Inflammatory macrophage (primary cell): ENCODE measurements around the gene SYT10.
"Not testable (repeated sequence)": the region's sequence is repeated elsewhere in the genome, so short reads cannot be mapped to it uniquely, and the experiment has no call there.

Source experiments
- DNase-seq, 2 donors: peaks; one replicate each; pipeline ENCODE4 v3.0.0-alpha.2; 2020 to 2022

SYT10 gene

DNA sequence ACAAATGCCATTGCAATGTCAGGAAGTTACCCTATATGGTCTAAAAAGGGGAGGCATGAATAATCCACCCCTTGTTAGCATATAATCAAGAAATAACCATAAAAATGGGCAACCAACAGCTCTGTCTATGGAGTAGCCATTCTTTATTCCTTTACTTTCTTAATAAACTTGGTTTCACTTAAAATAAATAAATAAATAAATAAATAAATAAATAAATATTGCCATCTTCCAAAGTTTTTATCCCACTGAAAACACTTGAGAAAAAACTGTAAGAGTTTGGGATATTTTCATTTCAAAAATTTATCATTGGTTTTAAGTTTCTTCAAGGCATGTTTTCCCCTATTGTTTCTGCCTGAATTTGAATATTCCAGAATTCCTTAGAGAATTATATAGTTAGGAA lies 89.8 kb downstream of the SYT10 start:
- no peak for DNase-seq

DNA sequence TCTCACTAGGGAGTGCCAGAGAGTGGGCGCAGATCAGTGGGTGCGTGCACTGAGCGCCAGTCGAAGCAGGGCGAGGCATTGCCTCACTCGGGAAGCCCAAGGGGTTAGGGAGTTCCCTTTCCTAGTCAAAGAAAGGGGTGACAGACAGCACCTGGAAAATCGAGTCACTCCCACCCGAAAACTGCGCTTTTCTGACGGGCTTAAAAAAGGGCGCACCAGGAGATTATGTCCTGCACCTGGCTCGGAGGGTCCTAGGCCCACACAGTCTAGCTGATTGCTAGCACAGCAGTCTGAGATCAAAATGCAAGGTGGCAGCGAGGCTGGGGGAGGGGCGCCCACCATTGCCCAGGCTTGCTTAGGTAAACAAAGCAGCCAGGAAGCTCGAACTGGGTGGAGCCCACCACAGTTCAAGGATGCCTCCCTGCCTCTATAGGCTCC lies 107.6 kb downstream of the SYT10 start:
- not testable (repeated sequence) for DNase-seq

DNA sequence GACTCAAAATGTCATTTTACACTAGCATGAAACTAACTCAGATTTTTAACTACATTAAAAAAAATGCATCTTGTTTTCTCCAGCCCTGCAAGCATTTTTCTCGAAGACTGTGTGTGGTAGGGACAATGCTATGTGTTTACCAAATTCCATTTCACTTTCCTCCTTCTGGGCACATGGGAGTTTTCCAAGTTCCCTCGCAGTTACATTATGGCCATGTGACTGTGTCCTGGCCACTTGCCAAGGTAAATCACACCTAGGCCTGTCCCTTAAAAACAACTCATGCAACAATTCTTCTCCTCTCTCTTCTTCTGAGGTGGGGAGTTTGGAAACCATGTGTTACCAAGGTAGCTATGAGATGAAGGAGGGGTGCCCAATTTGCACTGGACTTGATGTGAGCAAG lies 108.7 kb downstream of the SYT10 start:
- no peak for DNase-seq
